IMR-90 (cell line): ENCODE results near the gene FAXC. TPM values are rescaled to one million over a fixed set of nuclear protein-coding genes. Genes with fewer than 3 reads are reported as not detected.

Source experiments
- ATAC-seq: fragments of 200-7000 bp; cut with Tn5 transposase; 2 replicates; pipeline ENCODE4 v1.9.1; 2020; ENCODE audit warnings: low read depth, mild to moderate bottlenecking, moderate library complexity
- BruUV-seq: library from RNA; stranded (reverse); fragments of 400-500 nt; replicated peaks from 2 replicates; lab custom pipeline; 2021; lab: Mats Ljungman, UMichigan
- CTCF ChIA-PET: fragments of 300-600 bp; formaldehyde crosslinking; extraction: SDS; loops from one replicate; lab custom pipeline; 2021; ENCODE audit warnings: antibody characterized with exemption; lab: Yijun Ruan, JAX
- POLR2A ChIA-PET: fragments of 300-600 bp; sonication (Branson Sonifier 250); formaldehyde crosslinking; loops from one replicate; lab custom pipeline; 2022; ENCODE audit warnings: antibody characterized with exemption; ENCODE audit not compliant: unreplicated experiment; lab: Charles Lee
- DNase-seq: peaks from one replicate; pipeline ENCODE4 v3.0.0; 2013
- H2AFZ ChIP-seq: replicated peaks from 2 replicates; pipeline ENCODE3; 2013; ENCODE audit warnings: low read length, mild to moderate bottlenecking; ENCODE audit not compliant: poor library complexity
- H2AK5ac ChIP-seq: 2 replicates; pipeline ENCODE4 v1.6.1; 2013; ENCODE audit warnings: low read depth, low read length, inconsistent platforms
- H2AK9ac ChIP-seq: replicated peaks from 2 replicates; pipeline ENCODE3; 2013; ENCODE audit warnings: mild to moderate bottlenecking, low read depth, low read length, moderate library complexity; ENCODE audit not compliant: poor library complexity
- H2BK120ac ChIP-seq: 2 replicates; pipeline ENCODE4 v1.6.1; 2013; ENCODE audit warnings: low read depth, low read length, inconsistent platforms
- H2BK15ac ChIP-seq: 3 replicates; pipeline ENCODE4 v1.6.1; 2013; ENCODE audit warnings: low read depth, low read length, inconsistent platforms
- H2BK20ac ChIP-seq: 2 replicates; pipeline ENCODE4 v1.6.1; 2013; ENCODE audit warnings: low read depth, mild to moderate bottlenecking, inconsistent platforms, low read length, moderate library complexity
- H2BK5ac ChIP-seq: 2 replicates; pipeline ENCODE4 v1.6.1; 2013; ENCODE audit warnings: mild to moderate bottlenecking, low read depth, low read length, inconsistent platforms; ENCODE audit not compliant: poor library complexity, severe bottlenecking
- H3K14ac ChIP-seq: replicated peaks from 2 replicates; pipeline ENCODE4 v1.6.1; 2013; ENCODE audit warnings: low read depth, low read length, inconsistent platforms
- H3K18ac ChIP-seq: 2 replicates; pipeline ENCODE4 v1.6.1; 2013; ENCODE audit warnings: low read depth, low read length, control low read depth
- H3K23ac ChIP-seq: 2 replicates; pipeline ENCODE4 v1.6.1; 2013; ENCODE audit warnings: low read depth, low read length, inconsistent platforms
- H3K27ac ChIP-seq: 2 replicates; pipeline ENCODE4 v1.5.1; 2013; ENCODE audit warnings: mild to moderate bottlenecking, control low read depth, low read length; ENCODE audit not compliant: insufficient read depth
- H3K27me3 ChIP-seq: 2 replicates; pipeline ENCODE4 v1.6.1; 2013; ENCODE audit warnings: low read length; ENCODE audit not compliant: control insufficient read depth, insufficient read depth
- H3K36me3 ChIP-seq: 2 replicates; pipeline ENCODE4 v1.6.1; 2013; ENCODE audit warnings: low read length, mixed read lengths; ENCODE audit not compliant: control insufficient read depth, insufficient read depth
- H3K4ac ChIP-seq: 2 replicates; pipeline ENCODE4 v1.6.1; 2013; ENCODE audit warnings: low read depth, low read length, inconsistent platforms
- H3K4me1 ChIP-seq: 2 replicates; pipeline ENCODE4 v1.6.1; 2013; ENCODE audit warnings: low read length, mixed read lengths; ENCODE audit not compliant: control insufficient read depth, insufficient read depth
- H3K4me2 ChIP-seq: 2 replicates; pipeline ENCODE4 v1.6.1; 2013; ENCODE audit warnings: low read depth, mild to moderate bottlenecking, control low read depth, low read length, moderate library complexity
- H3K4me3 ChIP-seq: 2 replicates; pipeline ENCODE4 v1.5.1; 2013; ENCODE audit warnings: low read depth, mild to moderate bottlenecking, control low read depth, low read length, moderate library complexity; ENCODE audit not compliant: insufficient read depth
- H3K56ac ChIP-seq: 2 replicates; pipeline ENCODE4 v1.6.1; 2013; ENCODE audit warnings: low read length, inconsistent platforms; ENCODE audit not compliant: insufficient read depth; ENCODE audit errors: extremely low read depth
- H3K79me1 ChIP-seq, 2 experiments: 2 replicates each; pipeline ENCODE4 v1.6.1; 2013; ENCODE audit warnings: low read length in 2 of 2, inconsistent platforms in 1 of 2, low read depth in 1 of 2
- H3K9ac ChIP-seq: 2 replicates; pipeline ENCODE4 v1.6.1; 2013; ENCODE audit warnings: low read depth, low read length, control low read depth
- H3K9me1 ChIP-seq: 2 replicates; pipeline ENCODE4 v1.6.1; 2013; ENCODE audit warnings: low read length, inconsistent platforms; ENCODE audit not compliant: insufficient read depth
- H3K9me3 ChIP-seq: 2 replicates; pipeline ENCODE4 v1.6.1; 2013; ENCODE audit warnings: low read length; ENCODE audit not compliant: control insufficient read depth, insufficient read depth
- H4K20me1 ChIP-seq: 2 replicates; pipeline ENCODE4 v1.6.1; 2013; ENCODE audit warnings: low read length, inconsistent platforms; ENCODE audit not compliant: insufficient read depth
- H4K5ac ChIP-seq: 2 replicates; pipeline ENCODE4 v1.6.1; 2013; ENCODE audit warnings: mild to moderate bottlenecking, low read depth, low read length, control low read depth
- H4K8ac ChIP-seq, 2 experiments: 2 replicates each; pipeline ENCODE4 v1.6.1; 2013; ENCODE audit warnings: low read depth in 2 of 2, low read length in 2 of 2, control low read depth in 1 of 2, inconsistent platforms in 1 of 2
- H4K91ac ChIP-seq: 2 replicates; pipeline ENCODE4 v1.6.1; 2013; ENCODE audit warnings: low read depth, low read length, inconsistent platforms; ENCODE audit not compliant: insufficient read depth
- FOS ChIP-seq: fragments of 150-350 bp; IDR thresholded peaks from 2 replicates; pipeline ENCODE4 v1.6.1; 2016; ENCODE audit warnings: low read depth, low read length
- MAFK ChIP-seq: IDR thresholded peaks from 2 replicates; pipeline ENCODE4 v1.6.1; 2012; ENCODE audit warnings: low read depth, low read length, improper control_type of control experiment
- MAZ ChIP-seq: IDR thresholded peaks from 2 replicates; pipeline ENCODE4 v1.6.1; 2012; ENCODE audit warnings: low read depth, mild to moderate bottlenecking, low read length, improper control_type of control experiment, moderate library complexity, borderline replicate concordance
- MXI1 ChIP-seq: IDR thresholded peaks from 2 replicates; pipeline ENCODE4 v1.6.1; 2012; ENCODE audit warnings: low read depth, mild to moderate bottlenecking, low read length, moderate library complexity, borderline replicate concordance
- RFX5 ChIP-seq: IDR thresholded peaks from 2 replicates; pipeline ENCODE4 v1.8.0; 2012; ENCODE audit warnings: low read depth, mild to moderate bottlenecking, low read length, moderate library complexity
- WGBS, 2 experiments: methylation state at CpG; one replicate each; pipeline versions ENCODE4 v1.1.5 to v1.1.7; 2013; ENCODE audit warnings: missing lambda C conversion rate in 2 of 2; ENCODE audit not compliant: insufficient read length in 1 of 2; ENCODE audit errors: extremely low coverage in 2 of 2; 5-methylcytosine and 5-hydroxymethylcytosine counted together
- dilution Hi-C: fragments of 300-500 bp; cut with HindIII; formaldehyde crosslinking; loops from one replicate; pipeline ENCODE4 v1.14.3; 2018; ENCODE audit warnings: low sequenced_read_pairs; ENCODE audit not compliant: unreplicated experiment
- in situ Hi-C: fragments of 300-500 bp; cut with MboI; formaldehyde crosslinking; loops from 3 replicates; pipeline ENCODE4 v1.14.3; 2019; ENCODE audit warnings: low sequenced_read_pairs, inconsistent platforms, mixed read lengths
- intact Hi-C: fragments of 100-400 bp; cut with micrococcal nuclease; formaldehyde crosslinking; loops from 2 replicates; pipeline ENCODE4 v1.10.0; 2022
- polyA plus RNA-seq, 3 experiments: library from polyadenylated mRNA; depleted of rRNA; stranded (reverse); fragments of >200 nt; gene quantifications; 2 replicates each; pipeline ENCODE4 v1.2.3, GENCODE V29; 2012; ENCODE audit warnings: low replicate concordance in 1 of 3
- total RNA-seq: library from RNA; depleted of rRNA; stranded (reverse); fragments of >200 nt; gene quantifications from 2 replicates; pipeline ENCODE4 v1.2.3, GENCODE V29; 2012
- TF ChIP-seq, protein P1 (sequence below): conservative IDR thresholded peaks from 2 replicates; pipeline ENCODE4 v1.5.1; 2012; ENCODE audit warnings: mild to moderate bottlenecking, low read depth, low read length, improper control_type of control experiment
- TF ChIP-seq, protein P2 (sequence below): fragments of 150-350 bp; IDR thresholded peaks from 2 replicates; pipeline ENCODE4 v1.6.1; 2017; ENCODE audit warnings: mild to moderate bottlenecking, antibody characterized with exemption, low read length, low read depth
- TF ChIP-seq, protein P3 (sequence below): fragments of 150-350 bp; IDR thresholded peaks from 2 replicates; pipeline ENCODE4 v1.6.1; 2016; ENCODE audit warnings: low read depth, mild to moderate bottlenecking, low read length, moderate library complexity, borderline replicate concordance

Gene FAXC
- total and polyA plus RNA-seq, 2 of the 4 experiments (the other 2 are of a cell fraction) = 1.1 to 2.7 TPM

DNA sequence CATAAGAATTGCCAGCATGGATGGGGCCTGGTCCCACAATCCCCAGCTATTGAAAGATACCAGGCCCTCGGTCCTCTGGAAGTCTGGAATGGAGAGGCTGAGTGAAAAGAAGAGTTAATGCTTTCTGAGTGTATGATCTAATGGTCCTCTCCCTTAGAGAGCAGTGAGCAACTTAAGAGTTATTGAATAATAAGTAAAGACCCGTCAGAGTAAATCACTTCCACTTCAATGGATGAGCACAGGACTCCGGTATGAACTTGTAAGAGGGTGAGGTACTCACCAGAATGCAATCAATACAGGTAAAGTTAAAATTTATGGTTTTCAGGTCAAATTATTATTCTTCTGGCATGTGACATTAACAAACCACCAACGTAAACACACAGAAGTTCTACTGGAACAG is 39.9 kb downstream of the FAXC start:
- dilution Hi-C loops = no loop called here
- WGBS, 2 experiments = no CpG with 5 or more reads among the region's 4 CpGs
- intact Hi-C loops = no loop called here
- Histone ChIP-seq H3K27ac (no peak overlapping the region), H2BK5ac (no peak overlapping the region), H4K8ac (no peak overlapping the region), H2AK5ac (no peak overlapping the region), H3K23ac (no peak overlapping the region), H3K9me1 (no peaks in the 10 kb centered on the region), H3K14ac (no peak overlapping the region), H2AK9ac (no peak overlapping the region), H2BK20ac (no peak overlapping the region), H3K36me3 (no peaks in the 10 kb centered on the region), H4K5ac (no peak overlapping the region), H3K27me3 (no peaks in the 10 kb centered on the region), H3K9me3 (no peaks in the 10 kb centered on the region), H2BK120ac (no peak overlapping the region), H3K4me3 (no peak overlapping the region), H2AFZ (no peak overlapping the region), H4K20me1 (no peaks in the 10 kb centered on the region), H3K56ac (no peak overlapping the region), H3K79me1 (no peaks in the 10 kb centered on the region), H3K9ac (no peak overlapping the region), H3K4me1 (no peaks in the 10 kb centered on the region), H3K18ac (no peak overlapping the region), H3K4ac (no peak overlapping the region), H4K91ac (no peak overlapping the region), H3K4me2 (no peak overlapping the region), H2BK15ac (no peak overlapping the region)
- ATAC-seq = no peak
- CTCF ChIA-PET = no interaction called here
- TF ChIP-seq, protein P1, sequence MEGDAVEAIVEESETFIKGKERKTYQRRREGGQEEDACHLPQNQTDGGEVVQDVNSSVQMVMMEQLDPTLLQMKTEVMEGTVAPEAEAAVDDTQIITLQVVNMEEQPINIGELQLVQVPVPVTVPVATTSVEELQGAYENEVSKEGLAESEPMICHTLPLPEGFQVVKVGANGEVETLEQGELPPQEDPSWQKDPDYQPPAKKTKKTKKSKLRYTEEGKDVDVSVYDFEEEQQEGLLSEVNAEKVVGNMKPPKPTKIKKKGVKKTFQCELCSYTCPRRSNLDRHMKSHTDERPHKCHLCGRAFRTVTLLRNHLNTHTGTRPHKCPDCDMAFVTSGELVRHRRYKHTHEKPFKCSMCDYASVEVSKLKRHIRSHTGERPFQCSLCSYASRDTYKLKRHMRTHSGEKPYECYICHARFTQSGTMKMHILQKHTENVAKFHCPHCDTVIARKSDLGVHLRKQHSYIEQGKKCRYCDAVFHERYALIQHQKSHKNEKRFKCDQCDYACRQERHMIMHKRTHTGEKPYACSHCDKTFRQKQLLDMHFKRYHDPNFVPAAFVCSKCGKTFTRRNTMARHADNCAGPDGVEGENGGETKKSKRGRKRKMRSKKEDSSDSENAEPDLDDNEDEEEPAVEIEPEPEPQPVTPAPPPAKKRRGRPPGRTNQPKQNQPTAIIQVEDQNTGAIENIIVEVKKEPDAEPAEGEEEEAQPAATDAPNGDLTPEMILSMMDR = no peak
- no peak for TF ChIP-seq MAFK
- TF ChIP-seq FOS = no peak
- TF ChIP-seq, protein P2, sequence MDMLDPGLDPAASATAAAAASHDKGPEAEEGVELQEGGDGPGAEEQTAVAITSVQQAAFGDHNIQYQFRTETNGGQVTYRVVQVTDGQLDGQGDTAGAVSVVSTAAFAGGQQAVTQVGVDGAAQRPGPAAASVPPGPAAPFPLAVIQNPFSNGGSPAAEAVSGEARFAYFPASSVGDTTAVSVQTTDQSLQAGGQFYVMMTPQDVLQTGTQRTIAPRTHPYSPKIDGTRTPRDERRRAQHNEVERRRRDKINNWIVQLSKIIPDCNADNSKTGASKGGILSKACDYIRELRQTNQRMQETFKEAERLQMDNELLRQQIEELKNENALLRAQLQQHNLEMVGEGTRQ = no peak
- no peak for TF ChIP-seq MAZ
- TF ChIP-seq MXI1 = no peak
- no peak for TF ChIP-seq RFX5
- TF ChIP-seq, protein P3, sequence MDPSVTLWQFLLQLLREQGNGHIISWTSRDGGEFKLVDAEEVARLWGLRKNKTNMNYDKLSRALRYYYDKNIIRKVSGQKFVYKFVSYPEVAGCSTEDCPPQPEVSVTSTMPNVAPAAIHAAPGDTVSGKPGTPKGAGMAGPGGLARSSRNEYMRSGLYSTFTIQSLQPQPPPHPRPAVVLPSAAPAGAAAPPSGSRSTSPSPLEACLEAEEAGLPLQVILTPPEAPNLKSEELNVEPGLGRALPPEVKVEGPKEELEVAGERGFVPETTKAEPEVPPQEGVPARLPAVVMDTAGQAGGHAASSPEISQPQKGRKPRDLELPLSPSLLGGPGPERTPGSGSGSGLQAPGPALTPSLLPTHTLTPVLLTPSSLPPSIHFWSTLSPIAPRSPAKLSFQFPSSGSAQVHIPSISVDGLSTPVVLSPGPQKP = no peak
- in situ Hi-C loops = no loop called here
- no peak for DNase-seq
- POLR2A ChIA-PET = no interaction called here
- BruUV-seq = no TSS peak
